H1 (cell line): ENCODE results near the gene RCL1. TPM values are rescaled to one million over a fixed set of nuclear protein-coding genes. Genes with fewer than 3 reads are reported as not detected.

Experiments used
- CTCF ChIA-PET: fragments of 300-600 bp; sonication (Branson Sonifier 250); formaldehyde crosslinking; loops from one replicate; lab custom pipeline; 2021; ENCODE audit not compliant: partially characterized antibody; lab: Charles Lee
- POLR2A ChIA-PET: fragments of 300-600 bp; sonication (Branson Sonifier 250); formaldehyde crosslinking; loops from one replicate; lab custom pipeline; 2021; ENCODE audit warnings: inconsistent platforms; ENCODE audit not compliant: partially characterized antibody; lab: Charles Lee
- DNase-seq, 2 experiments: peaks; one replicate each; pipeline versions ENCODE4 v3.0.0 to v3.0.0-alpha.2; 2010 to 2022; ENCODE audit warnings: low spot score in 2 of 2, low read depth in 1 of 2, mixed read lengths in 1 of 2
- FAIRE-seq: peaks from 2 replicates; lab custom pipeline; 2011; peaks lifted over from hg19 to GRCh38; lab: Jason Lieb, UNC
- H2AFZ ChIP-seq: 2 replicates; pipeline ENCODE4 v1.8.1; 2012; ENCODE audit warnings: low read length, inconsistent platforms
- H2AK5ac ChIP-seq: 2 replicates; pipeline ENCODE4 v1.6.1; 2013; ENCODE audit warnings: low read depth, low read length
- H2BK120ac ChIP-seq: replicated peaks from 2 replicates; pipeline ENCODE3; 2013; ENCODE audit warnings: low read depth, low read length, inconsistent platforms
- H2BK12ac ChIP-seq: 2 replicates; pipeline ENCODE4 v1.6.1; 2013; ENCODE audit warnings: low read depth, low read length
- H2BK15ac ChIP-seq: 2 replicates; pipeline ENCODE4 v1.6.1; 2013; ENCODE audit warnings: low read length
- H2BK20ac ChIP-seq: 2 replicates; pipeline ENCODE4 v1.6.1; 2013; ENCODE audit warnings: low read length
- H2BK5ac ChIP-seq: 2 replicates; pipeline ENCODE4 v1.6.1; 2013; ENCODE audit warnings: low read depth, low read length
- H3K14ac ChIP-seq: 2 replicates; pipeline ENCODE4 v1.6.1; 2013; ENCODE audit warnings: inconsistent platforms; ENCODE audit not compliant: insufficient read length
- H3K18ac ChIP-seq: 2 replicates; pipeline ENCODE4 v1.6.1; 2013; ENCODE audit warnings: low read length; ENCODE audit errors: extremely low read depth
- H3K23ac ChIP-seq: 2 replicates; pipeline ENCODE4 v1.6.1; 2013; ENCODE audit warnings: inconsistent platforms; ENCODE audit not compliant: insufficient read length
- H3K23me2 ChIP-seq: 2 replicates; pipeline ENCODE4 v1.6.1; 2013; ENCODE audit warnings: low read depth, low read length
- H3K27ac ChIP-seq: 2 replicates; pipeline ENCODE4 v1.6.1; 2011; ENCODE audit warnings: low read depth, low read length, inconsistent platforms
- H3K27me3 ChIP-seq, 4 experiments: replicated peaks in 1 of 4; 1 replicate in 1 of 4; 2 replicates in 3 of 4; pipeline versions ENCODE4 v1.6.1 to v1.8.1; 2011 to 2013; ENCODE audit warnings: low read length in 3 of 4, mild to moderate bottlenecking in 3 of 4, inconsistent platforms in 2 of 4, mixed read lengths in 2 of 4, moderate library complexity in 1 of 4; ENCODE audit not compliant: control insufficient read depth in 3 of 4, insufficient read depth in 3 of 4; ENCODE audit errors: extremely low read depth in 1 of 4
- H3K36me3 ChIP-seq, 4 experiments: 2 replicates each; pipeline versions ENCODE4 v1.6.1 to v1.8.1; 2011 to 2013; ENCODE audit warnings: mild to moderate bottlenecking in 4 of 4, low read length in 3 of 4, moderate library complexity in 2 of 4, control low read depth in 1 of 4, inconsistent platforms in 1 of 4; ENCODE audit not compliant: insufficient read depth in 4 of 4, control insufficient read depth in 2 of 4
- H3K4ac ChIP-seq: replicated peaks from 2 replicates; pipeline ENCODE3; 2013; ENCODE audit warnings: low read length, low read depth, mixed read lengths, inconsistent platforms; ENCODE audit not compliant: insufficient read length
- H3K4me1 ChIP-seq, 4 experiments: replicated peaks in 1 of 4; 1 replicate in 1 of 4; 2 replicates in 3 of 4; pipeline versions ENCODE4 v1.6.1 to v1.8.1; 2011 to 2013; ENCODE audit warnings: low read length in 3 of 4, inconsistent platforms in 2 of 4, mixed read lengths in 1 of 4; ENCODE audit not compliant: insufficient read depth in 4 of 4, control insufficient read depth in 3 of 4
- H3K4me2 ChIP-seq, 2 experiments: 2 replicates each; pipeline versions ENCODE4 v1.6.1 to v1.8.1; 2011 to 2013; ENCODE audit warnings: low read depth in 2 of 2, low read length in 2 of 2, control low read depth in 1 of 2, inconsistent platforms in 1 of 2, mild to moderate bottlenecking in 1 of 2; ENCODE audit not compliant: insufficient read depth in 1 of 2
- H3K4me3 ChIP-seq, 4 experiments: fragments of 200-600, 300-600 bp in 1 of 4; sonication (generic), shearing (Covaris generic), sonication (Bioruptor Twin) in 1 of 4; 2 replicates each; pipeline versions ENCODE4 v1.5.1 to v1.8.1; 2011 to 2016; ENCODE audit warnings: low read length in 4 of 4, low read depth in 3 of 4, control low read depth in 2 of 4, inconsistent platforms in 2 of 4, mild to moderate bottlenecking in 2 of 4, mixed read lengths in 1 of 4, moderate library complexity in 1 of 4; ENCODE audit not compliant: insufficient read depth in 2 of 4; ENCODE audit errors: extremely low read depth in 1 of 4
- H3K56ac ChIP-seq: replicated peaks from 2 replicates; pipeline ENCODE3; 2013; ENCODE audit warnings: low read depth, mild to moderate bottlenecking, mixed read lengths, low read length, inconsistent platforms; ENCODE audit not compliant: insufficient read length
- H3K79me1 ChIP-seq: 2 replicates; pipeline ENCODE4 v1.6.1; 2013; ENCODE audit warnings: low read depth, low read length, control low read depth
- H3K79me2 ChIP-seq, 2 experiments: 2 replicates each; pipeline versions ENCODE4 v1.6.1 to v1.8.1; 2012 to 2013; ENCODE audit warnings: low read length in 2 of 2, mild to moderate bottlenecking in 2 of 2, inconsistent platforms in 1 of 2; ENCODE audit not compliant: insufficient read depth in 2 of 2, control insufficient read depth in 1 of 2
- H3K9ac ChIP-seq, 4 experiments: replicated peaks in 1 of 4; 1 replicate in 1 of 4; 2 replicates in 3 of 4; pipeline versions ENCODE4 v1.6.1 to v1.8.1; 2011 to 2013; ENCODE audit warnings: low read depth in 3 of 4, low read length in 3 of 4, control low read depth in 2 of 4, mild to moderate bottlenecking in 2 of 4, moderate library complexity in 2 of 4, inconsistent platforms in 1 of 4; ENCODE audit errors: extremely low read depth in 1 of 4
- H3K9me3 ChIP-seq, 2 experiments: 2 replicates each; pipeline versions ENCODE4 v1.6.1 to v1.8.1; 2012 to 2013; ENCODE audit warnings: mild to moderate bottlenecking in 2 of 2, moderate library complexity in 2 of 2, control low read depth in 1 of 2, inconsistent platforms in 1 of 2, low read depth in 1 of 2, low read length in 1 of 2, mixed read lengths in 1 of 2; ENCODE audit not compliant: insufficient read depth in 2 of 2
- H4K20me1 ChIP-seq, 2 experiments: replicated peaks in 1 of 2; 2 replicates each; pipeline versions ENCODE3 to v1.8.1; 2011 to 2013; ENCODE audit warnings: inconsistent platforms in 2 of 2, low read length in 2 of 2, mild to moderate bottlenecking in 1 of 2; ENCODE audit not compliant: insufficient read depth in 2 of 2, control insufficient read depth in 1 of 2
- H4K5ac ChIP-seq: 2 replicates; pipeline ENCODE4 v1.6.1; 2013; ENCODE audit warnings: low read length, low read depth, mixed read lengths, inconsistent platforms; ENCODE audit not compliant: insufficient read length
- H4K8ac ChIP-seq: 2 replicates; pipeline ENCODE4 v1.8.0; 2013; ENCODE audit warnings: mild to moderate bottlenecking, moderate library complexity, low read length, inconsistent platforms; ENCODE audit not compliant: insufficient read depth; ENCODE audit errors: extremely low read depth
- H4K91ac ChIP-seq: replicated peaks from 2 replicates; pipeline ENCODE3; 2013; ENCODE audit warnings: low read length, mixed read lengths, inconsistent platforms; ENCODE audit not compliant: insufficient read length
- BACH1 ChIP-seq: IDR thresholded peaks from 2 replicates; pipeline ENCODE4 v1.6.1; 2012; ENCODE audit warnings: low read length, improper control_type of control experiment
- BCL11A ChIP-seq, 2 experiments: IDR thresholded peaks; one replicate each; pipeline ENCODE4 v1.6.1; 2011; ENCODE audit warnings: low read depth in 2 of 2, low read length in 2 of 2, mild to moderate bottlenecking in 2 of 2
- HDAC6 ChIP-seq: IDR thresholded peaks from one replicate; pipeline ENCODE4 v1.7.1; 2012; ENCODE audit warnings: low read depth, mild to moderate bottlenecking, inconsistent platforms, low read length, moderate library complexity
- JUN ChIP-seq: IDR thresholded peaks from 2 replicates; pipeline ENCODE4 v1.6.1; 2011; ENCODE audit warnings: low read depth, mild to moderate bottlenecking, improper control_type of control experiment, low read length
- JUND ChIP-seq: IDR thresholded peaks from 2 replicates; pipeline ENCODE4 v1.6.1; 2011; ENCODE audit warnings: mild to moderate bottlenecking, improper control_type of control experiment, low read length
- KDM1A ChIP-seq: fragments of 200-600, 300-600 bp; sonication (generic); IDR thresholded peaks from 2 replicates; pipeline ENCODE4 v1.7.1; 2016; ENCODE audit warnings: mild to moderate bottlenecking, low read length, borderline replicate concordance
- RFX5 ChIP-seq: IDR thresholded peaks from 2 replicates; pipeline ENCODE4 v1.6.1; 2011; ENCODE audit warnings: low read depth, low read length, improper control_type of control experiment, borderline replicate concordance
- SAP30 ChIP-seq: fragments of 300-600 bp; sonication (generic); IDR thresholded peaks from 2 replicates; pipeline ENCODE4 v1.7.1; 2012; ENCODE audit warnings: low read length, moderate library complexity, mild to moderate bottlenecking, inconsistent platforms; ENCODE audit not compliant: insufficient read depth, insufficient replicate concordance
- SIRT6 ChIP-seq: IDR thresholded peaks from one replicate; pipeline ENCODE4 v1.7.1; 2012; ENCODE audit warnings: low read length, inconsistent platforms
- SP2 ChIP-seq: IDR thresholded peaks from 2 replicates; pipeline ENCODE4 v1.6.1; 2012; ENCODE audit warnings: mild to moderate bottlenecking, low read length, inconsistent platforms
- SP4 ChIP-seq: IDR thresholded peaks from 2 replicates; pipeline ENCODE4 v1.6.1; 2012; ENCODE audit warnings: low read length, inconsistent platforms
- WGBS, 2 experiments: shearing (Covaris generic) in 1 of 2; methylation state at CpG; one replicate each; pipeline versions ENCODE4 v1.1.6 to v1.1.7; 2013 to 2015; ENCODE audit warnings: low lambda C conversion rate in 2 of 2, mixed read lengths in 2 of 2, inconsistent platforms in 1 of 2, low coverage in 1 of 2, missing lambda C conversion rate in 1 of 2; ENCODE audit not compliant: insufficient replicate concordance in 2 of 2, insufficient coverage in 1 of 2, insufficient read length in 1 of 2; ENCODE audit errors: extremely low coverage in 1 of 2, missing lambda C conversion rate in 1 of 2; 5-methylcytosine and 5-hydroxymethylcytosine counted together
- polyA plus RNA-seq, 7 experiments: library from polyadenylated mRNA; depleted of rRNA in 3 of 7; stranded (reverse) in 5 of 7; unstranded in 2 of 7; fragments of >200 nt in 5 of 7; fragments of 200-250 nt in 2 of 7; gene quantifications; 1 replicate in 5 of 7; 2 replicates in 1 of 7; 4 replicates in 1 of 7; pipeline versions ENCODE4 v1.2.1 to v1.2.3, GENCODE V29; 2011 to 2013; ENCODE audit warnings: missing spikeins in 2 of 7, mixed read lengths in 2 of 7
- total RNA-seq: library from RNA; stranded (reverse); fragmentation: NEBNext Ultra II Directional; extraction: Animal tissue kit (Norgen Biotek cat#: 25700); gene quantifications from 2 replicates; pipeline ENCODE4 v1.2.1, GENCODE V29; 2021
- TF ChIP-seq, protein P1 (sequence below): IDR thresholded peaks from 2 replicates; pipeline ENCODE4 v1.6.1; 2011; ENCODE audit warnings: low read length, improper control_type of control experiment

The RCL1 gene
- total and polyA plus RNA-seq, 2 of the 8 experiments (the other 6 are each of a cell fraction or from before 2014, with no cell fraction given): 21.0 to 29.5 TPM

DNA sequence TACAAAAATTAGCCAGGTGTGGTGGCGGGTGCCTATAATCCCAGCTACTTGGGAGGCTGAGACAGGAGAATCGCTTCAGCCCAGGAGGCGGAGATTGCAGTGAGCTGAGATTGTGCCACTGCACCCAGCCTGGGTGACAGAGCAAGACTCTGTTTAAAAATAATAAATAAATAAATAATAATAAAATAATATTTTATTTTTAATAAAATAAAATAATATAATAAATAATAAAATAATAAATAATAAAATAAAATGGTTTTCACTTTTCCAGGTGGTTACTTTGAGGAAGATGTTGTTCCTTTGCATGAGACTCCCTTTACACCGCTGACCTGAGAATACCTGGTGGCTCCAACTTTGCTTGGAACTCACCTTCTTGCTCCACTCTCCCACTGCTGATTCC lies 82.8 kb downstream of the RCL1 start:
- H2BK5ac ChIP-seq: no peak overlapping the region
- H3K56ac ChIP-seq: no peak overlapping the region
- H3K4ac ChIP-seq: no peak overlapping the region
- H3K4me3 ChIP-seq: no peak overlapping the region
- H3K23me2 ChIP-seq: no peaks in the 10 kb centered on the region
- H3K9ac ChIP-seq: no peak overlapping the region
- H4K8ac ChIP-seq: no peak overlapping the region
- H2BK12ac ChIP-seq: no peak overlapping the region
- no peaks in the 10 kb centered on the region for H3K36me3 ChIP-seq
- H4K20me1 ChIP-seq: peaks cover 0 to 2% of the 10 kb centered on the region in 2 experiments
- POLR2A ChIA-PET: interaction anchor here (1.9 kb wide), 1 partner anchor 12 kb away, joined by 4 read pairs; no protein-coding TSS in a partner anchor
- TF ChIP-seq SAP30 (no peak), HDAC6 (no peak), JUND (no peak), SIRT6 (no peak), SP2 (no peak), BACH1 (no peak), KDM1A (no peak), RFX5 (no peak), JUN (no peak), SP4 (no peak), BCL11A (IDR thresholded peaks at IDR 0.05; ENCODE audit: low read depth in 2 of 2, low read length in 2 of 2) (no peak)
- TF ChIP-seq, protein P1, sequence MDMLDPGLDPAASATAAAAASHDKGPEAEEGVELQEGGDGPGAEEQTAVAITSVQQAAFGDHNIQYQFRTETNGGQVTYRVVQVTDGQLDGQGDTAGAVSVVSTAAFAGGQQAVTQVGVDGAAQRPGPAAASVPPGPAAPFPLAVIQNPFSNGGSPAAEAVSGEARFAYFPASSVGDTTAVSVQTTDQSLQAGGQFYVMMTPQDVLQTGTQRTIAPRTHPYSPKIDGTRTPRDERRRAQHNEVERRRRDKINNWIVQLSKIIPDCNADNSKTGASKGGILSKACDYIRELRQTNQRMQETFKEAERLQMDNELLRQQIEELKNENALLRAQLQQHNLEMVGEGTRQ: no peak
- TF ChIP-seq, all 59 proteins: peak for 0
- H4K91ac ChIP-seq: no peak overlapping the region
- no peak for FAIRE-seq
- H3K79me1 ChIP-seq: no peaks in the 10 kb centered on the region
- H3K4me2 ChIP-seq: no peak overlapping the region
- H3K27ac ChIP-seq: no peak overlapping the region
- no peak overlapping the region for H2AFZ ChIP-seq
- no peaks in the 10 kb centered on the region for H3K4me1 ChIP-seq
- no peaks in the 10 kb centered on the region for H3K9me3 ChIP-seq
- no peak overlapping the region for H3K18ac ChIP-seq
- CTCF ChIA-PET: interaction anchor here (0.7 kb wide), 1 partner anchor 107 kb away, joined by 3 read pairs; no protein-coding TSS in a partner anchor
- WGBS, 2 experiments: 91% methylated on average over 4 of the region's 4 CpGs; no CpG with 5 or more reads in 1 of the 2 experiments
- no peak overlapping the region for H2BK20ac ChIP-seq
- no peak overlapping the region for H3K23ac ChIP-seq
- H2AK5ac ChIP-seq: no peak overlapping the region
- no peak for DNase-seq
- no peak overlapping the region for H2BK15ac ChIP-seq
- no peak overlapping the region for H2BK120ac ChIP-seq
- H3K14ac ChIP-seq: no peak overlapping the region
- no peaks in the 10 kb centered on the region for H3K79me2 ChIP-seq
- H3K27me3 ChIP-seq: no peaks in the 10 kb centered on the region
- H4K5ac ChIP-seq: no peak overlapping the region
